HG03159 (cell line): ENCODE data around the gene RRAGD.

Source experiments
- ATAC-seq: cut with Tn5 transposase; IDR thresholded peaks from one replicate; pipeline ENCODE4 v1.9.1; 2021; ENCODE audit warnings: mild to moderate bottlenecking, moderate library complexity; ENCODE audit not compliant: unreplicated experiment

RRAGD gene, protein sequence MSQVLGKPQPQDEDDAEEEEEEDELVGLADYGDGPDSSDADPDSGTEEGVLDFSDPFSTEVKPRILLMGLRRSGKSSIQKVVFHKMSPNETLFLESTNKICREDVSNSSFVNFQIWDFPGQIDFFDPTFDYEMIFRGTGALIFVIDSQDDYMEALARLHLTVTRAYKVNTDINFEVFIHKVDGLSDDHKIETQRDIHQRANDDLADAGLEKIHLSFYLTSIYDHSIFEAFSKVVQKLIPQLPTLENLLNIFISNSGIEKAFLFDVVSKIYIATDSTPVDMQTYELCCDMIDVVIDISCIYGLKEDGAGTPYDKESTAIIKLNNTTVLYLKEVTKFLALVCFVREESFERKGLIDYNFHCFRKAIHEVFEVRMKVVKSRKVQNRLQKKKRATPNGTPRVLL

DNA sequence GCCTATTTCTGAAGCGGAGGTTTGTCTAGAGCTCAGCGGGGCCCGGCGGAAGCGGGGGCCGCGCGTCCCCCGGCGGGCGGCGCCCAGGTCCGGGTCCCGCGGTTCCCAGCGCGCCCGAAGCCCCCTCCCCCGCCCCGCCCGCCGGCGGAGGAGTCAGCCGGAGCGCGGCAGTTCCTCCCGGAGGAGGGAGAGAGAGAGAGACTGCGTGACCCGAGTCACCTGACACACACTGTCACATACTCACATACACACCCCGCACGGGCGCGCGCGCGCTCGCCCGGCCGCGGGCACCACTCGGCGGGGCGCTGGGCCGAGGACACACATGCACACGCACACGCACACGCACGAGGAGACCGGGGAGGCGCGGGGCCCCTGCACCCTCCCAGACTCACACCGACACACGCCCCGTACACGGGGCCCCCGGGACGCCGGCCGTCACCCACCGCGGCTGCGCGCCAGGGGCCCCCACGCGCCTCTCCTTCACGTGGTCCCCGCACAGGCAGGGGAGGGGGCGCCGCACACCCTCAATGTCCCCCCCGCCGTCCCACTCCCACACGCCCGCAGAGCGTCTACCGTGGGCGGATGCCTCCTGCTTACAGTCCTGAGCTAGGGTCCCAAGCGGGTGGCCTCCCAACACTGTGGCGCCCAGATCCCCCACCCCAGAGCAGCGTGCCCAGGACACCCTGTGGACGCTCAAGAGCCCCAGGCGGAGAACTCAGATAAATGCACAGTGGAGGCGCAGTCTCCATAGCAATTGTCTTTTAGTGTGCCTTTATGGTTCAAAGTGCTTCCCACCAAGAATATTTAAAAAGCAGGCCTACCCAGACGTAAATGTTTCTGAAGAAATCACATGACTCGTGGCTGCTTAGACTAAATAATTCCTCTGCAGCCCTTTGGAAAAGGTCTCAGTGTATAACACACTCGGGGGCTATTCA, at the start of gene RRAGD:
RRAGD (minus strand) TSS at position 203 of the 935 bp plus-strand sequence. CDS start 280 bp downstream, outside the sequence.
- peak; percentile 74 for ATAC-seq

DNA sequence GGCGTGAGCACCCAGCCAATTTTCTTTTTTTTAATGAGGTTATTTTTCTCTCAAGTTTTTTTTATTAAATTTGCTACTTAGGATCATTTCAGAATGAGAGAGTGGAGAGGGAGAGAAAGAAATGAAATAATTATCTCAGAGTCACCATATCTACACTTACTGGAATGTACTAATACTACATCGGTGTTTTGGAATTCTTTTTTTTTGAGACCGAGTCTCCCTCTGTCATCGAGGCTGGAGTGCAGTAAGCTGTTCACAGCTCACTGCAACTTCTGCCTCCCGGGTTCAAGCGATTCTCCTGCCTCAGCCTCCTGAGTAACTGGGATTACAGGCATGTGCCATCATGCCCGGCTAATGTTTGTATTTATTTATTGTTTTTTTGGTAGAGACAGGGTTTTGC, 48.6 kb upstream of the RRAGD start:
- ATAC-seq = no peak

DNA sequence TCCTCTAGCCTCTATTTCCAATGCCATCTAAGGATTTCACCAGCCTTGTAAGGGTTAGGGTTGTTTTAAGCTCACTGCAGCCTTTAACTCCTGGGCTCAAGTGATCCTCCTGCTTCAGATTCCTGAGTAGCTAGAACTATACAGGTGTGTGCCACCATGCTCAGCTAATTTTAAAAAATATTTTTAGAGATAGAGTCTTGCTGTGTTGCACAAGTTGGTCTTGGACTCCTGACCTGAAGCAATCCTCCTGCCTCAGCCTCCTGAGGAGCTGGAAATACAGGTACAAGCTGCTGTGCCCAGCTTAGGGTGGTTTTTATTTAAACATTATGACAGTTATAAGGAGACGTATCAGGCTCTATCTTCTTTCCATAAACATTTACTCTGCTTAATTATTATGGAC, 47.4 kb upstream of the RRAGD start:
- no peak for ATAC-seq

DNA sequence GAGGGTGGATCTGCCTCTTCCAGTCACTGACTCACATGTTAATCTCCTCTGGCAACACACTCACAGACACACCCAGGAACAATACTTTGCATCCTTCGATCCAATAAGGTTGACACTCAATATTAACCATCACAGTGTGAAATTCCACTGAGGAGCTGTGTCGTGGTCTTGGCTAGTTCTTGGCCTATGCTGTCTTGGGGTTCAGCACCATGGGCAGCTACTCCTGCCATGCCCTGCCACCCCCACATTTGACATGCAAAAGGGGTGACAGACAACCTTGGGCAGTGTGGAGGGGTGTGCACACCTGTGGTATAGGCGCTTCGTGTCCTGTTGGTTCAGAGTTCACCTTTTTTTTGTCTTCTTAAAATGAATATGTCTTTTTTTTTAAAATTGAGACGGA, 46.6 kb upstream of the RRAGD start:
- ATAC-seq = no peak

DNA sequence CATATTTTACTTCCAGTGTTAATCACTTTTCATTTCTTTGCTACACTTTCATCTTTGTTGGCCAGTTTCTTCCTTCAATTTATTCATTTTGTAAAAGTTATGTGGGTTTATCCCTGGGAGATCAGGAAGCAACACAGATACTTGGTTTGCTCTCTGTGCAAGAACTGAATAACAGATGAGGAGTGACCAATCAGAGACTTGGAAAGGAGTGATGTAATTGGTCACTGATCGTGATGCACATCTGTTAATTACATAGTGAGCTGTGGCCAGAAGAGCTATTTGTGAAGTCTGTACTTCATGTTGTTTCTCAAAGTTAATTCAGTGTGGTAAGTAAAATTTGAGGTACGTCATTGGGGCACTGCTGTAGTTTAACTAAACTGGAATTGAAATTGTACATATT, 42.2 kb upstream of the RRAGD start:
- ATAC-seq = no peak

DNA sequence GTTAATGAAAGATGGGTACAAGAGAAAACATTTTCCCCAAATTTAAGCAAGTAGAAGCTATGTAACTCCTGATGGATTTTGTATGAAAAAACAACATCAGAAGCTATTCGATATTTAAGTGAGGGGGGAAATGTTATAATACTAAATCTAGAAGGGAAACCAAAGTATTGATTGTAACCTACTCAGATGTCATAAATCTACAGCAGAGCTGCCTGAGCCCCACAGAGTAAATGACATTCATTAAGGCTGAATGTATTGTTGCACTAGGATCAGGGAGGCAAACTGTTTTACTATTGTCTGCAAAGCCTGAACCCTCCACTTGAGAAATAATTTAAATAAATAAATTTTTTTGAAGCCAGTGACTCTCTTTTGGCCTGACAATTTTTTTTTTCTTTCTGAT, 40.2 kb upstream of the RRAGD start:
- ATAC-seq = no peak

DNA sequence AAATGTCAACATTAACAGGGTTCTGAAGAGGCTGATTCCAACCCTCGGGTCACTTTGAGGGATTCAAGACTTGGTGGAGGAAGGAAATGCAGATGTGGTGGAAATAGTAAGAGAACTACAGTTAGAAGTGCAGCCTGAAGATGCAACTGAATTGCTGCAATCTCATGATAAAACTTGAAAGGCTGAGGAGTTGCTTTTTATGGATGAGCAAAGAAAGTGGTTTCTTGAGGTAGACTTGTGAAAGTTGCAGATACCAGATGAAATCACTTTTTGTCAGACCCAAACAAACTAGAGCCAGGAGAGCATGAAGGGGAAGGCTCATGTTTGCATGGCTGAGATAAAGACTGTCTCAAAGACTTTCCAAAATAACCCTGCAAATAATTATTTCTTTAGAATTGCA, 37.1 kb upstream of the RRAGD start:
- no peak for ATAC-seq

DNA sequence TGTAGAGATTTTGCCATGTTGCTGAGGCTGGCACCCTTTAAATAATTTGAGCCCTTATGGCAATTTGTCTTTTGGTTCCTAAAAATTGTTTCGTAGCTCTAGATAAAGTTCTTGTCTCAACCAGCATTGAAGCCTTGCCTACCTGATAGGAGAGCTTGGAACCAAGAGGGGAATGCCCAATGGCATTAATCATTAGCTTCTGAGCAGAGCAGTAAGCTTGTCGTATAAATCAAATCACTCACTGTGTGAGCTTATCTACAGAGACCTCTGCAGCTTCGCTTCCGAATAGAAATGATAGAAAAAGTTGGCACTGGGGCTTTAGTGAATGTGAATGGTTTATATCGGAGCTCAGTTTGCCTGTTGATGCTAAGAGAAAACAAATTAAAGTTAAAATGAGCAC, 31.6 kb upstream of the RRAGD start:
- no peak for ATAC-seq

DNA sequence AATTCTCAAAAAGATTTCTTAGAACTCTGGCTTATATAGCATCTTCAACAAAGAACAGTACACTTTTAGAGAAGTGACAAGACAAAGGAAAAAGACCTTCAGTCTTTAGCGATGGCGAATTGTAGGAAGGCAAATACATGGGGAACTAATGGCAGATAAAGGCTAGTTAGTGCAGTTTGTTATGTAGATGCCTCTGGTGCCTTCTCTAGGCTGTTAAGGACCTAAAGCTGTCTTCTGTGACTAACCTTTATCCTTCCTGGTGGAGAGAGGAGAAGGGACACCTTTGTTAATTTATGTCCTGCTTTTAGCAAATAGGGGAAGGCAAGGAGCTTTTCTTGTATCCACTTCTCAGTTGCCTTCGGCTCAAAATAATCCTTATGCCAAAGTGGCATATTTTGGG, 28.1 kb upstream of the RRAGD start:
- no peak for ATAC-seq

DNA sequence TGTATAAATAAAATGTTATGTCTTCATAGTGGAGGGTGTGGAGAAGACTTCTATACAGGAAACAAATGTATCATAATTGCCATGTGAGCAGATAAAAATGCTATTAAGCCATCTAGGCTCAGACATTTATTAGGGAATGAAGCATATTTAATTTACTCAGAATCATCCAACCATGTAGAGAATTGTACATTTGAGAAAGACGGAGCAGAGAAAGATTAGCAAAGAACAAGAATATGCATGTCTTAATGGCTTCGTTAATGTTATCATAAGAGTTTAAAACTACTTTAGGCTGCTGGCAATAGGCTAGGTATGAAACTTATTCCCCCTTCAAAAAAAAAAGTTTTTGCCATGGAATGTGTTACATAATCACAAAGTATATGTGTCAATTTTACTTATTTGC, 26.9 kb upstream of the RRAGD start:
- no peak for ATAC-seq

DNA sequence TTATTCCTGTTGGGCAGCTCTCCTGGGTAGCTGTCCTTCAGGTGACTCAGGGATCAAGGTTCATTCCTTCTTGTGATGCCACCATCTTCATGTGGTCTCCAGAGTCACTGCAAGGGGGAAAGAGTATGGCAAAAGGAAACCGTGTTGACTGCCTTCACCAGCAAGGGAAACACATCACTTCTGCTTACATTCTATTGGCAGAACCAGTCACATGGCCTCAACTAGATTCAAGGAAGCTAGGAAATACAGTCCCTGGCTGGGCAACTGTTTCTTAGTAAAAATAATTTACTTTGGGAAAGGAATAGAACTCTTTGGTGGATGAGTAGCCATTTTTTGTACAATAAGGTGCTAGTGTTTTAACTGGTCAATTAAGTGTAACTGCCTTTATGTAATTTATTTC, 26.2 kb upstream of the RRAGD start:
- ATAC-seq = no peak

DNA sequence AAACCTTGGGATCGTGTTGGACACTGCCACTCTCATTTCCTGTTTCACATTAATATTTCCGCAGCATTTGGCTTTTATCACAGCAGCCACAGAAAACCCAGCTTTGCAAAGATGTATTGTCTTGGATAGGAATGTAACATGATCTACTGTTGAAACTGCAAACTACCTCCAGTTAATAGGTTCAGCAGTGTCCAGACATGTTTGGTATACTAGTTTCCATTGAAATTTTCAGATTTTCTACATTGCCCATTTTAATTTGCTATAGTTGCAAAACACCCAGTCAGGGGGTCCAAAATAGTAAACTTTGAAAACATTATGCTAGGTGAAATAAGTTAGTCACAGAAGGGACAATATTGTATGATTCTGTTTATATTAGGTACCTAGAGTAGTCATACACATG, 24.2 kb upstream of the RRAGD start:
- ATAC-seq = no peak

DNA sequence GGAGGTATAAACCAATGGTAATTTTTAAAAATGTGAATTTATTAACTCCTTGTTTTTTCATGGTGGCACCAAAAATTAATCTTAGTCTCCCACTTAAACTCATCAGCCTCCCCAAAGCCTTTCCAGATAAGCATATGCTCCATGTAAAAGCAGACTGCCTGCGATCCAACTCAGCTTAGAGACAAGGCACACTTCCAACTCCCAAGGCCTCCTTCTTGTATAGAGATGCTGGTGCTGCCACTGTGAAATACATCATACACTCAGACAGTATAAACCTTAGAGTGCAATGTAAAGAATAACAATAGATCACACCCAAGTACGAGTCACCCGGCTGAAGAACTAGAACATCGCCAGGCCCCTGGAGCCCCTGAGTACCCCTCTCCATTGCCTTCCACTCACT, 22.9 kb upstream of the RRAGD start:
- ATAC-seq = no peak

DNA sequence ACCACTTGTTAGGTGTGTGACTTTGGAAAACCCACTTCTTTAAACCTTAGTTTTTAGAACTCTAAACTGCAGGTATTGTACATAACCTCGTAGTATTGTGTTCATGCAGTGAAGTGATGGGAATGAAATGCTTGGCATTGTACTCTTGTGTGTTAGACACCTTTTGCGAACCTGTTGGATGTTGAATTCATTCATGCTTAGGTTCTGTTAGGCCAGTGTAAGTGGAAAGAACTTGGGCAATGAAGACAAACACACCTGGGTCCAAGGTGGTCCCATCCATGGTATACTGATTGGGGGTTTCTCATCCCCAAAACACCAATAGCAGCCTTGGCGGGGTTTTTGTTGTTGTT, 22.1 kb upstream of the RRAGD start:
- no peak for ATAC-seq

DNA sequence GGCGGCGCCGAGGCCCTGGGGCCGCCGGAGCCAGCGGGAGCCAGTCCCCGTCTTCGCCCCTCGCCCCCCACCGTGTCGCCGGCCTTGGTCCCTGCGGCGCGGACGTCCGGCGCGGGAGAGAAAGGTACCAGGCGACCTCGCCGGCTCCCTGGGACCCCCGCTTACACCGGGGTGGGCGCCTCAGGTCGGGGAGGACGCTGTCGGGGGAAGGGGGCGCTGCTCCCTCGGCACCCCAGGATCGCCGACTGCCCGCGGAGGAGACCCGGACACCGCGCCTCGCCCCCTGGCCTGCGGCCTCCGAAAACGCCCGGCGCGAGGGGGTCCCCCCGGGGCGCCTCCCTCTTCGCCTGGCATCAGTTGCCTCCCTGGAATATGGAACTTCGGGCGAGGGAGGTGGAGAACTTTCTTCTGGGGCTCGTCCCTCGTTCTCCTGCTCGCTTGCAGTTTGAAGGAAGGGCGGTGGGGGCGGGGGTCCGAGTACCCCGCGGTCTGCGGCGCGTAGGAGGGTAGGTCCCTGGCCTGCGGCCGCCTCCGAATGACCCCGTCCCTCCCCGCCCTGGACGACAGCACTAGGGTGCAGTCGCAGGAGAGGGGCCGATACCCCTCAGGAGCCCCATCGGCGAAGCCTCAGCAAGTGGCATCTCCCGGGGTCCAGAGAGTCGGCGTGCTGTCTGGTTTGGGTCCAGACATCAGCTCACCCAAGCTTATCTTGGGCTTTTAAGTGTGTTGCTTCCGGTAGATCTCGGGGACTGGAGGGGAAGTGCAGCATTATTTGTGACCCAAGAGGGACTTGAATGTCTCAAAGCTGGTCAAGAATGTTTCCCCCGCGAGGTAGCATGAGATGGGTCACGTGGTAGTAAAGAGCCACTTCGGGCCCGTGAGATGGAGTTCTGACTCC, 21.4 kb upstream of the RRAGD start:
- ATAC-seq = peak; percentile 62

DNA sequence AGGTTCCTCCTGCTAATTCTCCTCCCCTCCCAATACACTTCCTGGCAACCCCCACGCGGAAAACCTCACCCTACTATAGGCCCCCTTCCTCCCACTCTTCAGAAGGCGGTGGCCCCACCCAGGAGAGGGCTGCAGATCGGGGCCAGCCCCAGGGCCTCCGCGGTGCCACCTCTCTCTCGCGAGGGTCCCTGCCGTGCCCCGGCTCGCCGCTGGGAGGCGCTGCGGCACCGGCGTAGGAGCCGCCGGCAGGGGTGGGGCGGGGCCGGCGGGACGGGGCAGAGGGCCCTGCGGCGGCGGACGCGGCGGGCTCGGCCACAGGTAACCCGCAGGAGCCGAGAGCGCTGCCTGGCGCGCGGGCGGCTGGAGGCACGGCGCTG, 20.8 kb upstream of the RRAGD start, which contains the start of gene ANKRD6:
ANKRD6 (plus strand) TSS at position 278 of the 377 bp plus-strand sequence. CDS start 133,825 bp downstream, outside the sequence.
- peak; percentile 86 for ATAC-seq

DNA sequence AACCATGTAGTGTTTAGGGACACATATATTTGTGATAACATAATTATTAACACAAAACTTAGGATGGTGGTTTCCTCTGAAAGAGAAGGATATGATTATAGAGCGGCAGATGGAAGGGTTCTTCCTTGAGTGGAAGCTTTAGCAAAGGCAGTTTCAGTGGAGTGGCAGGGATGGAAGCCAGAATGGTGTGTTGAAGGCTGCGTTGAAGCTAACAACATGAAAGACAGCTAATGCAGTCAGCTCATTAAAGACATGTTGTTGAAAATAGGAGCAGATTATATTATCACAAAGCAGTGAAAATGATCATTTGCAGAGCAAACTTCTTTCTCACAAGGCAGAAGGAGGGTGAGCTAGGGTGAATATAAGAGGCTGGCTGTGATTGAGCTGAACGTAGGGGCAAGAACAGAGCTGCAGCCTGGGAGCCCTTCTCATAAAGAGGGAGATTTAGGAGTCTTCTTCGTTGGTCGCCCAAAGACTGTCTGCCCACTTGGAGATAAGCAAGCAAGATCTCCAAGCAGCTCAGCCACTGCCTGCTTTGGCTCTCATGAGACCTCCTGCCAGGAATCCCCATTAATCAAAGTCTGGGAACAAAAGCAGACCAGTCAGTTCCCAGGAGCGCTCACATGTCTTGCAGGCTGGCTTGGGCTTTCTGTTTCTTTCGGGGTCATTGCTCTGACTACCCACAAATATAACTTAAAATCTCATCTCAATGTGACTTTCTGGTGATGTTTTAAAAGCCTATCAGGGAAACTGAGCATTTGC, 18.3 kb upstream of the RRAGD start:
- ATAC-seq = no peak

DNA sequence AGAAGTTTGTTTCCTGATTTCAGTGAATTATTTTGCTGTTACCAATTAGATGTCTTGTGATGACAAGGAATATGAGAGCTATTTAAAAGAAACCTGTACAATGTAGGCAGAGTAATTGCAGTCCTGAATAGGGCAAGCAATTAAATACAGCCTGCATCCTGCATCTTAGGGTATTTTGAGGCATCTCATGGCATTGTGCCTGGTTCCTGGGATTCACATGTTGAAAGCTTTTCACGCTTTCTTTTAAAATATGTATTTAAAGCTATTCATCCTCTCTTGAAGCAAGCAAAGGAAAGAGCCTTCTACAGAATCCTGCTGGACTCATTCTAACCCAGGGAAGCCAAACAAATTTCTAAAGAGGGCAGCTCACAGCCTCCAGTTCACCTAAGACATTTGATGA, 4.7 kb upstream of the RRAGD start:
- ATAC-seq = no peak

DNA sequence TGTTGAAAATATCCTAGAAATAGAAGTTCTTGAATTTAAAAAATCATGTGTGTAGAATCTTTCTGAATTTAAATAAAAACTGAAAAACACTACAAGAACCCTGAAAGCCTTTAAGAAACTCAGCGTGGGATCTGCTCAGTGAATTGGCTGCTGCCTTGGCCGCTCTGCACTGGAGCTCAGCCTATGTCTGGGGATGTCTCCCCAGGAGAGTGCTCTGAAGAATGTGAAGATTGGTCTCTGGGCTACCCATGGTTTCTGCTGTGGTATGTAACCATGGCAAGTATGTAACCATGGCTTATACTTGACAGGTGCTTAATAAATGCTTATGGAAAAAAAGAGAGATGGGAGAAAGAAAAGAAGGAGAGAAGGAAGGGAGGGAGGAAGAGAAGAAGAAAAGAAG, 3.1 kb upstream of the RRAGD start:
- ATAC-seq = no peak

DNA sequence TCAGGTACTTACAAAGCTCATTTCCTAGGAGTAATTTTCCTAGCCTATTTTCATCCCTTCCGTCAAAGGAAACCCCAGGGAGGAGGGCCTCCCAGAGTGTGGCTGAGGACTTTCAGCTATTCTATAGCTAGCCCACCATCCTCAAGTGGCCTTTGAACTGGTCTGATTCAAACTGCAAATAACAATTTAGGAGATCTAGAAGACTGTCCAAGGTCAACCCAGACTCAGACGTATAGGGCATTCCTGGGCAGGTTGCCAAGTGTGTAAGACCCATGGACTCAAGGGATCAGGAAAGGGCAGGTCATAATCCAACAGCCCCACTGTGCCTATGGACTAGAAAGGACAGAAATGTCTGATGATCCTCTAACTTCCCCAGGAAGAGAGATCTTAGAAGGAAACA, 2.1 kb upstream of the RRAGD start:
- ATAC-seq = no peak
